ENCODE results near the gene NUCB1. TPM values are rescaled to one million over a fixed set of nuclear protein-coding genes. Genes with fewer than 3 reads are reported as not detected.
A peak's percentile ranks its signal among the peaks of the same experiment; 100 is the strongest.
"Not testable (repeated sequence)": the region's sequence is repeated elsewhere in the genome, so short reads cannot be mapped to it uniquely, and the experiment has no call there.

NUCB1 gene
- polyA plus RNA-seq, 3 donors from 2014 or later, result 76.7 to 219 (median 89.7) TPM

DNA sequence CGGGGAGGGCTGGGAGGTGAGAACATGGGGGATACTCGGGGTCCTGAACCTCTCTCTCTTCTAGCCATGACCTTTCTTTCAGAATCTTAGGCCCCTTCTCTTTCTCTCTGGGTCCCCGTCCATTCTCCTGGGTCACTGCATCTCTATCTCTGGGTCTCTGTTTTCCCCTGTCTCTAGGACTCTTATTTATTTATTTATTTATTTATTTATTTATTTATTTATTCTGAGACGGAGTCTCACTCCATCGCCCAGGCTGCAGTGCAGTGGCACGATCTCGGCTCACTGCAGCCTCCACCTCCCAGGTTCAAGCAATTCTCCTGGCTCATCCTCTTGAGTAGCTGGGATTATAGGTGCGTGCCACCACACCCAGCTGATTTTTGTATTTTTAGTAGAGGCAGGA is 19.2 kb downstream of the NUCB1 start:
- H3K27ac Mint-ChIP-seq; H3K4me1 Mint-ChIP-seq; H3K9me3 Mint-ChIP-seq; H3K4me3 Mint-ChIP-seq; DNase-seq; H3K27me3 Mint-ChIP-seq (ENCODE audit: low read depth in 3 of 3): not testable (repeated sequence)
- peaks cover 5 to 11% (median 7%) of the 10 kb centered on the region in 3 donors for H3K36me3 Mint-ChIP-seq

DNA sequence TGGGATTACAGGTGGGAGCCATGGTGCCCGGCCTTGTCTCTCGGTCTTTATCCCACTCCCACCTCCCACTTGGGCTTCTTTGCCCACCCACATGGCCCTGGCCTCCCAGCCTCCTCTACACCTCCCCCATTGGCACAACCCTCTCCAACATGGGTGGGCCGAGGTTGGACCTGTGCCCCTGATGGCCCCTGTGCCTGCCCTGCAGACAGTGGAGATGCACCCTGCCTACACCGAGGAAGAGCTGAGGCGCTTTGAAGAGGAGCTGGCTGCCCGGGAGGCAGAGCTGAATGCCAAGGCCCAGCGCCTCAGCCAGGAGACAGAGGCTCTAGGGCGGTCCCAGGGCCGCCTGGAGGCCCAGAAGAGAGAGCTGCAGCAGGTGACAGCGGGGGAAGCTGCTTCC is 20.8 kb downstream of the NUCB1 start:
- Mint-ChIP-seq H3K27me3 (ENCODE audit: low read depth in 3 of 3) (peaks cover 0 to 4% (median 2%) of the 10 kb centered on the region in 3 donors), H3K4me3 (no peak overlapping the region), H3K9me3 (no peaks in the 10 kb centered on the region), H3K4me1 (no peaks in the 10 kb centered on the region), H3K27ac (no peak overlapping the region), H3K36me3 (peaks cover 2 to 5% (median 3%) of the 10 kb centered on the region in 3 donors)
- no peak for DNase-seq

DNA sequence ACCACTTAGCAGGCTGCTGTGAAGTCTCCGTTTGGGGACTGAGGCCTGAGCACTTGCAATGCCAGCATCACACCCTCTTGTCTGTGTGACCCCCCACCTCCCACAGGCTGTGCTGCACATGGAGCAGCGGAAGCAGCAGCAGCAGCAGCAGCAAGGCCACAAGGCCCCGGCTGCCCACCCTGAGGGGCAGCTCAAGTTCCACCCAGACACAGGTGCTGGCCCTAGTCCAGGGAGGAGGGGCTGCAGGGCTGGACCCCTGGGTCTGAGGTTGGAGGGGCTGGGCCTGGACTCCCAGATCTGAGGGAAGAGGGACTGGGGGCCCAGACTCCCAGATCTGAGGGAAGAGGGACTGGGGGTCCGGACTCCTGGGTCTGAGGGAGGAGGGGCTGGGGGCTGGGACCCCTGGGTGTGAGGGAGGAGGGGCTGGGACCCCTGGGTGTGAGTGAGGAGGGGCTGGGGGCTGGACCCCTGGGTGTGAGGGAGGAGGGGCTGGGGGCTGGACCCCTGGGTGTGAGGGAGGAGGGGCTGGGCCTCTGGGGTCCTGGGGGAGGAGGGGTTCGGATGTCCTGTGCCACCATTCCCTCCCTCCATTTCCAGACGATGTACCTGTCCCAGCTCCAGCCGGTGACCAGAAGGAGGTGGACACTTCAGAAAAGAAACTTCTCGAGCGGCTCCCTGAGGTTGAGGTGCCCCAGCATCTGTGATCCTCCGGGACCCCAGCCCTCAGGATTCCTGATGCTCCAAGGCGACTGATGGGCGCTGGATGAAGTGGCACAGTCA is 21.8 kb downstream of the NUCB1 start:
- no peak overlapping the region for H3K27ac Mint-ChIP-seq
- H3K36me3 Mint-ChIP-seq, result peaks cover 0 to 3% (median 3%) of the 10 kb centered on the region in 3 donors
- peaks cover 0 to 4% (median 2%) of the 10 kb centered on the region in 3 donors for H3K27me3 Mint-ChIP-seq (ENCODE audit: low read depth in 3 of 3)
- H3K4me1 Mint-ChIP-seq, result no peaks in the 10 kb centered on the region
- no peak overlapping the region for H3K4me3 Mint-ChIP-seq
- no peak for DNase-seq
- H3K9me3 Mint-ChIP-seq, result no peaks in the 10 kb centered on the region

DNA sequence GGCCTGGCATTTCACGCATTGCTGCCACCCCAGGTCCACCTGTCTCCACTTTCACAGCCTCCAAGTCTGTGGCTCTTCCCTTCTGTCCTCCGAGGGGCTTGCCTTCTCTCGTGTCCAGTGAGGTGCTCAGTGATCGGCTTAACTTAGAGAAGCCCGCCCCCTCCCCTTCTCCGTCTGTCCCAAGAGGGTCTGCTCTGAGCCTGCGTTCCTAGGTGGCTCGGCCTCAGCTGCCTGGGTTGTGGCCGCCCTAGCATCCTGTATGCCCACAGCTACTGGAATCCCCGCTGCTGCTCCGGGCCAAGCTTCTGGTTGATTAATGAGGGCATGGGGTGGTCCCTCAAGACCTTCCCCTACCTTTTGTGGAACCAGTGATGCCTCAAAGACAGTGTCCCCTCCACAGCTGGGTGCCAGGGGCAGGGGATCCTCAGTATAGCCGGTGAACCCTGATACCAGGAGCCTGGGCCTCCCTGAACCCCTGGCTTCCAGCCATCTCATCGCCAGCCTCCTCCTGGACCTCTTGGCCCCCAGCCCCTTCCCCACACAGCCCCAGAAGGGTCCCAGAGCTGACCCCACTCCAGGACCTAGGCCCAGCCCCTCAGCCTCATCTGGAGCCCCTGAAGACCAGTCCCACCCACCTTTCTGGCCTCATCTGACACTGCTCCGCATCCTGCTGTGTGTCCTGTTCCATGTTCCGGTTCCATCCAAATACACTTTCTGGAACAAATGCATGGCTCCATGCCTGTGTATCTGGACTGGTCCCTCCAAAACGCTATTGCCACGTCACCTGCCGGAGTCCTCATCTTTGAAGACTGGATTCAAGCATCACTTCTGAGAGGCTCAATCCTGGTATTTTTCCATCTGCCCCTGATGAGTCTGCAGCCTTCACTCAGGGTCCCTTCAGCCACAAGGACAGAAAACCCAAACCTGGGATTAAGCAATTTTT is 22.7 kb downstream of the NUCB1 start:
- H3K36me3 Mint-ChIP-seq, result peaks cover 0 to 3% (median 3%) of the 10 kb centered on the region in 3 donors
- peak overlapping the region in 1 of 6 donors; percentile 69 for H3K27ac Mint-ChIP-seq
- DNase-seq, result no peak
- no peaks in the 10 kb centered on the region for H3K9me3 Mint-ChIP-seq
- peaks cover 0 to 4% (median 2%) of the 10 kb centered on the region in 3 donors for H3K27me3 Mint-ChIP-seq (ENCODE audit: low read depth in 3 of 3)
- H3K4me3 Mint-ChIP-seq, result no peak overlapping the region
- H3K4me1 Mint-ChIP-seq, result no peaks in the 10 kb centered on the region

DNA sequence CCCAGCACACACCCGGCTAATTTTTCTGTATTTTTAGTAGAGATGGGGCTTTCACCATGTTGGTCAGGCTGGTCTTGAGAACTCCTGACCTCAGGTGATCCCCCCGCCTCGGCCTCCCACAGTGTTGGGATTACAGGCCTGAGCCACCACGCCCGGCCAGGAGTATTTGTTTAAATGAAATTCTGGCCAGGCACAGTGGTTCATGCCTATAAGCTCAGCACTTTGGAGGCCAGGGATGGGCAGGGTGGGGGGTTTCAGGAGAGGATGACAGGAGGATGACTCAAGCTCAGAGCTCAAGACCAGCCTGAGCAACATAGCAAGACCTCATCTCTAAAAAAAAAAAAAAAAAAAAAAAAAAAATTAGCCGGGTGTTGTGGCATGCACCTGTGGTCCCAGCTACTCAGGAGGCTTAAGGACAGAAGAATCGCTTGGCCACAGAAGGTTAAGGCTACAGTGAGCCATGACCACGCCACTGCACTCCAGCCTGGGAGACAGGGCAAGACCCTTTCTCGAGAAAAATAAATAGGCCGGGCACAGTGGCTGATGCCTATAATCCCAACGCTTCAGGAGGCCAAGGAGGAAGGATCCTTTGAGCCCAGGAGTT is 25.2 kb downstream of the NUCB1 start:
- no peak overlapping the region for H3K4me3 Mint-ChIP-seq
- H3K36me3 Mint-ChIP-seq, result peaks cover 0 to 3% (median 3%) of the 10 kb centered on the region in 3 donors
- no peak for DNase-seq
- peak overlapping the region in 1 of 6 donors; percentile 23 for H3K27ac Mint-ChIP-seq
- H3K27me3 Mint-ChIP-seq (ENCODE audit: low read depth in 3 of 3), result peaks cover 0 to 4% (median 3%) of the 10 kb centered on the region in 3 donors
- H3K9me3 Mint-ChIP-seq, result no peaks in the 10 kb centered on the region
- H3K4me1 Mint-ChIP-seq, result no peaks in the 10 kb centered on the region

DNA sequence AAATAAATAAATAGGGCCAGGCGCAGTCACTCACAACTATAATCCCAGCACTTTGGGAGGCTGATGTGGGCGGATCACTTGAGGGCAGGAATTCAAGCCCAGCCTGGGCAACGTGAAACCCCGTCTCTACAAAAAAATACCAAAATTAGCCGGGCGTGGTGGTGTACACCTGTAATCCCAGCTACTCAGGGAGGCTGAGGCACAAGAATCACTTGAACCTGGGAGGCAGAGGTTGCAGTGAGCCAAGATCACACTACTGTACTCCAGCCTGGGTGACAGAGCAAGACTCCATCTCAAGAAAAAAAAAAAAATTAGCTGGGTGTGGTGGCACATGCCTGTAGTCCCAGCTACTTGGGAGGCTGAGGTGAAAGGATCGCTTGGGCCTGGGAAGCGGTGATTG is 25.8 kb downstream of the NUCB1 start:
- H3K27me3 Mint-ChIP-seq (ENCODE audit: low read depth in 3 of 3); H3K36me3 Mint-ChIP-seq; H3K27ac Mint-ChIP-seq; H3K9me3 Mint-ChIP-seq; DNase-seq; H3K4me3 Mint-ChIP-seq; H3K4me1 Mint-ChIP-seq: not testable (repeated sequence)

DNA sequence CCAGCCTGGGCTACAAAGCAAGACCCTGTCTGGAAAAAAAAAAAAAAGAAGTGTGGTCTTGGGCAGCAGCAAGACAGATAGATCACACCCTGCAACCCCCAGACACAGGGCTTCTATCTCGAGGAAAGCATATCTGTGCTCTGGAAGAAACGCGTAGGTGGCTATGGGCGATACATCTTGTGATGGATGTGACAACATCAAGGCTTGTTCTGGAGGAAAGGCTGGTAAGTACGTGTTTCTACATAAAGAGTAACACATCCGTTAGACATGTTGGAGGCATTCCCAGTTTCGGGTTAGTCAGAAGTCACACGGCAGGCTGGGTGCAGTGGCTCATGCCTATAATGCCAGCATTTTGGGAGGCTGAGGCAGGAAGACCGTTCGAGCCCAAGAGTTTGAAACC is 26.8 kb downstream of the NUCB1 start:
- Mint-ChIP-seq H3K27me3 (ENCODE audit: low read depth in 3 of 3) (peaks cover 3 to 4% (median 3%) of the 10 kb centered on the region in 3 donors), H3K27ac (no peak overlapping the region), H3K9me3 (no peaks in the 10 kb centered on the region), H3K4me1 (no peaks in the 10 kb centered on the region), H3K36me3 (peaks cover 0 to 3% (median 0%) of the 10 kb centered on the region in 3 donors), H3K4me3 (no peak overlapping the region)
- no peak for DNase-seq

DNA sequence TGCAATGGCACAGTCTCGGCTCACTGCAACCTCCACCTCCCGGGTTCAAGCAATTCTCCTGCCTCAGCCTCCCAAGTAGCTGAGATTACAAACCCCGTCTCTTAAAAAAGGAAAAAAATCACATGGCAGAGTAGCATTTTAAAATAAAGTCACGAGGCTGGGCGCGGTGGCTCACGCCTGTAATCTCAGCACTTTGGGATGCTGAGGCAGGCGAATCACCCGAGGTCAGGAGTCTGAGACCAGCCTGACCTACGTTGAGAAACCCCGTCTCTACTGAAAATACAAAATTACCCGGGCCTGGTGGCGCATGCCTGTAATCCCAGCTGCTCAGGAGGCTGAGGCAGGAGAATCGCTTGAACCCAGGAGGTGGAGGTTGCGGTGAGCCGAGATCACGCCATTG is 27.6 kb downstream of the NUCB1 start:
- H3K4me1 Mint-ChIP-seq; H3K9me3 Mint-ChIP-seq; H3K27ac Mint-ChIP-seq; H3K4me3 Mint-ChIP-seq; H3K27me3 Mint-ChIP-seq (ENCODE audit: low read depth in 3 of 3); H3K36me3 Mint-ChIP-seq; DNase-seq: not testable (repeated sequence)

DNA sequence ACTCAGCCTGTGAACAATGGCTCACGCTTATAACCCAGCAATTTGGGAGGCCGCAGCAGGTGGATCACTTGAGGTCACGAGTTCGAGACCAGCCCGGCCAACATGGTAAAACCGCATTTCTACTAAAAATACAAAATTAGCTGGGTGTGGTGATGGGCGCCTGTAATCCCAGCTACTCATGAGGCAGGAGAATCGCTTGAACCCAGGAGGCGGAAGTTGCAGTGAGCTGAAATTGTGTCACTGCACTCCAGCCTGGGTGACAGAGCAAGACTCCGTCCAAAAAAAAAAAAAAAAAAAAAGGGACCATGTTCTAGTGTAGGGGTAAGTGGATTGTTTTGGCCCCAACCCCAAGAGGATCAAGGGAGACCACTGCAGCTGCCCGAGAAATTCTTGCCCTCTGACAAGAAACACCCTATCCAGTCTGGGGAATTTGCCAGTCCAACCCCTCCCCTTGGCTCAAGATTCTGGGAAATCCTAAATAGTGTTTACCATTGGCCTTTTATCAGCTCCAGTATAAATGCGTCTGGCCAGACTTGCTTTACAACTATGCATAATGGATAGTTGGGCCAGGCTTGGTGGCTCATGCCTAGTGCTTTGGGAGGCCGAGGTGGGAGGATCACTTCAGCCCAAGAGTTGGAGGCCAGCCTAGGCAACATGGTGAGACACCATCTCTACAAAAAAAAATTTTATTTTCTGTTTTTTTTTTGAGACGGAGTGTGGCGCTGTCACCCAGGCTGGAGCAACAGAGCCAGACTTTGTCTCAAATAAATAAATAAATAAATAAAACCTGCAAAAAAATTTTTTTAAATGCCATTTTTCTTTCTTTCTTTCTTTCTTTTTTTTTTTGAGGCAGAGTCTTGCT is 28.3 kb downstream of the NUCB1 start:
- Mint-ChIP-seq H3K9me3 (no peaks in the 10 kb centered on the region), H3K36me3 (no peaks in the 10 kb centered on the region), H3K4me1 (peaks cover 3 to 6% of the 10 kb centered on the region in 2 donors), H3K27me3 (ENCODE audit: low read depth in 3 of 3) (peaks cover 3 to 6% (median 3%) of the 10 kb centered on the region in 3 donors), H3K4me3 (no peak overlapping the region), H3K27ac (no peak overlapping the region)
- DNase-seq, result no peak

DNA sequence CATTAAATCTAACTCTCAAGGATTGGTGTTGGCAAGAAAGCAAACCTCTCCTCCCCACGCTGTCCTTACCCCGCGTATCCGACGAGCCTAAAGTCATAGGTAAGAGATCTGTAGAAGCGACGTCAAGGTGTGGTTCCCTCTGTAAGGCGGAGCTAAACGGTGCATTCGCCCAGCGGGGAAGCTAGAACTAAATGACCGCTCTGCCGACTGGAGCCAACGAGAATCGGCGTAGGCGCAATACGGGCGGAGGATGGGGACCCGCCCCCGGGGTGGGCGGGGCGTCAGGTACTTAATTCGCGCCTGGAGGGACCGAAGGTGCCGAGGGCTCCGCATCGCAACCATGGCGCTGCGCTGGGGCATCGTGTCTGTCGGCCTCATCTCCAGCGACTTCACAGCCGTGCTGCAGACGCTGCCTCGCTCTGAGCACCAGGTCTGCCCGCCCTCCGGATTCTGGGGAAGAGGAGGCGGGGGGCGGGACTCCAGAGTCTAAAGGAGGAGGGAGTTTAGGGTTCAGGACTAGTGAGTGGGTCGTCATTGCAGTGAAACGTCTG is 33.3 kb downstream of the NUCB1 start, which contains the start of gene DHDH:
DHDH (plus strand) TSS at position 318 of the 551 bp plus-strand sequence; CDS start at position 341, 23 bp downstream.
- H3K9me3 Mint-ChIP-seq, result no peaks in the 10 kb centered on the region
- no peaks in the 10 kb centered on the region for H3K36me3 Mint-ChIP-seq
- peak within 1 kb of the TSS; percentile 78 to 87 (median 84) for H3K4me3 Mint-ChIP-seq
- peaks cover 8 to 13% of the 10 kb centered on the region in 2 donors for H3K4me1 Mint-ChIP-seq
- H3K27ac Mint-ChIP-seq, result peak within 1 kb of the TSS in 4 of 6 donors; percentile 17 to 56 (median 26)
- peak; percentile 65 to 75 (median 72) for DNase-seq
- H3K27me3 Mint-ChIP-seq (ENCODE audit: low read depth in 3 of 3), result peaks cover 3 to 6% (median 4%) of the 10 kb centered on the region in 3 donors

DNA sequence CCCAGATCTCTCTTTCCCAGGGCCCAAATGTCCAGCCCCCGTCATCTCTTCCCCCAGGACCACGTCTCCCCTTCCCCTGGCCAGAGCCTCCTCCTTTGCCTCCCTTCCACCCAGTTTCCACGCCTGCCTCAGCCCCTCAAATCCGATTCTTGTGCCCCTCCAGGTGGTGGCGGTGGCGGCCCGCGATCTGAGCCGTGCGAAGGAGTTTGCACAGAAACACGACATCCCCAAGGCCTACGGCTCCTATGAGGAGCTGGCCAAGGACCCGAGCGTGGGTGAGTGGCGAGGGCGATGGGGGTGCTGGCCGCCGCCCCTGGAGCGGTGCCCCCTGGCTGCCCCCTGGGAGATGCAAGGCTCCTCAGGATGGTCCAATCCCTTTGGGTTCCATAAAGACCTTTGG is 34.7 kb downstream of the NUCB1 start:
- no peaks in the 10 kb centered on the region for H3K36me3 Mint-ChIP-seq
- H3K27me3 Mint-ChIP-seq (ENCODE audit: low read depth in 3 of 3), result peaks cover 2 to 6% (median 3%) of the 10 kb centered on the region in 3 donors
- DNase-seq, result no peak
- H3K4me1 Mint-ChIP-seq, result peaks cover 8 to 13% of the 10 kb centered on the region in 2 donors
- H3K27ac Mint-ChIP-seq, result no peak overlapping the region
- H3K9me3 Mint-ChIP-seq, result no peaks in the 10 kb centered on the region
- H3K4me3 Mint-ChIP-seq, result no peak overlapping the region

DNA sequence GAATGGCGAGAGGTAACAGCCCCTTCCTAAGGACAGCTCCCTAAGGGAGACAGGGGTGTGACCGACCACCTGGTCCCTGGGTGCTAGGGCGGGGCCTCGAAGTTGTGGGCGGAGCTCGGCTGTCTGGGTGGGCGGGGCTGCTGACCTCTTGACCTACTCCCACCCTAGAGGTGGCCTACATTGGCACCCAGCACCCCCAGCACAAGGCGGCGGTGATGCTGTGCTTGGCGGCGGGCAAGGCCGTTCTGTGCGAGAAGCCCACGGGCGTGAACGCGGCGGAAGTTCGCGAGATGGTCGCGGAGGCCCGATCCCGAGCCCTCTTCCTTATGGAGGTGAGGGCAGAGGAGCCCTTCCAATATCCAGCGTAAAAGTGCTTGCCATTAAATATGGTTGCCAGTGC is 35.8 kb downstream of the NUCB1 start:
- H3K27ac Mint-ChIP-seq, result no peak overlapping the region
- DNase-seq, result no peak
- H3K27me3 Mint-ChIP-seq (ENCODE audit: low read depth in 3 of 3), result peaks cover 2 to 6% (median 3%) of the 10 kb centered on the region in 3 donors
- H3K4me3 Mint-ChIP-seq, result no peak overlapping the region
- H3K4me1 Mint-ChIP-seq, result peaks cover 8 to 13% of the 10 kb centered on the region in 2 donors
- no peaks in the 10 kb centered on the region for H3K36me3 Mint-ChIP-seq
- H3K9me3 Mint-ChIP-seq, result no peaks in the 10 kb centered on the region

DNA sequence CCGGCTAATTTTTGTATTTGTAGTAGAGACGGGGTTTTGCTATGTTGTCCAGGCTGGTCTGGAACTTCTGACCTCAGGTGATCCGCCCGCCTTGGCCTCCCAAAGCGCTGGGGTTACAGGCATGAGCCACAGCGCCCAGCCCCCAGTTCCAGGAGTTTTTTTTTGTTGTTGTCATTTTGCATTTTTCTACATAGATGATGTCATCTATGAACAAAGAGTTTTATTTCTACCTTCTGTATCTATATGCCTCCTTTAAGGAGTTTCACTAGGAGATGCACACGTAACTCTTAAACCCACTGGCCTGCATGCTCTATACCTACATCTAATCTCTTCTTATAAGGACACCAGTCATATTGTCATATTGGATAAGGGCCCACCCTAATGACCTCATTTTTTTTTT is 38.1 kb downstream of the NUCB1 start:
- DNase-seq, result no peak
- no peaks in the 10 kb centered on the region for H3K9me3 Mint-ChIP-seq
- peaks cover 0 to 3% (median 2%) of the 10 kb centered on the region in 3 donors for H3K27me3 Mint-ChIP-seq (ENCODE audit: low read depth in 3 of 3)
- H3K4me1 Mint-ChIP-seq, result peaks cover 6 to 8% of the 10 kb centered on the region in 2 donors
- H3K4me3 Mint-ChIP-seq, result no peak overlapping the region
- H3K27ac Mint-ChIP-seq, result no peak overlapping the region
- H3K36me3 Mint-ChIP-seq, result no peaks in the 10 kb centered on the region
